HG02884 (cell line): ENCODE measurements around the gene FOXN1.
"Not testable (repeated sequence)": the region's sequence is repeated elsewhere in the genome, so short reads cannot be mapped to it uniquely, and the experiment has no call there.

Source experiments
- ATAC-seq: cut with Tn5 transposase; IDR thresholded peaks from one replicate; pipeline ENCODE4 v1.9.1; 2021; ENCODE audit warnings: mild to moderate bottlenecking, moderate library complexity; ENCODE audit not compliant: unreplicated experiment

Gene FOXN1

DNA sequence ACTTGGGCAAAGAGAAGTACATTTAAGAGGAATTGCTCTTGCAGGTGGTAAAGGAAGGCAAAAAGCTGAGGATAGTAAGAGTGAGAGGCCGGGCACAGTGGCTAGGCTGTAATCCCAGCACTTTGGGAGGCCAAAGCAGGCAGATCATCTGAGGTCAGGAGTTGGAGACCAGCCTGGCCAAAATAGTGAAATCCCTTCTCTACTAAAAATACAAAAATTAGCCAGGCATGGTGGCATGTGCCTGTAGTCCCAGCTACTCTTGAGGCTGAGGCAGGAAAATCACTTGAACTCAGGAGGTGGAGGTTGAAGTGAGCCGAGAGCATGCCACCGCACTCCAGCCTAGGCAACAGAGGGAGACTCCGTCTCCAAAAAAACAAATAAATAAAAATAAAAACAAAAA is 16.1 kb downstream of the FOXN1 start:
- not testable (repeated sequence) for ATAC-seq

DNA sequence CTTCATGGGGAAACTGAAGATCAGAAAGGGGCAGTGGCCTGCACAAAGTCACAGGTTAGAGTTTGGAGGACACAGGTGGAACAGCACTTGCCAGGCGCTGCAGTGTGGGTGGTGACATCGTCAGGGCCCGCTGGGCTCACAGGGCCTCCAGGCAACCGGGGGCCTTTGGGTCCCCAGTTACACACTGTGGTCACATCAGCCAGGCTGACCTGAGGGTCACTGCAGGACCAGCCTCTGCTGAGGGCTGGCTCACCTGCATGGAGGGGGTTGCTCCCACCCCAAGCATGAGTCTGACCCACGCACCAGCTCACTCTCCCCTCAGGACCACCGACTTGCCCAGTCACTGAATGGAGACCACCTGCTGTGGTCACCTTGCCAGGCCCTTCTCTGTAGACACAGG is 17.0 kb downstream of the FOXN1 start:
- no peak for ATAC-seq

DNA sequence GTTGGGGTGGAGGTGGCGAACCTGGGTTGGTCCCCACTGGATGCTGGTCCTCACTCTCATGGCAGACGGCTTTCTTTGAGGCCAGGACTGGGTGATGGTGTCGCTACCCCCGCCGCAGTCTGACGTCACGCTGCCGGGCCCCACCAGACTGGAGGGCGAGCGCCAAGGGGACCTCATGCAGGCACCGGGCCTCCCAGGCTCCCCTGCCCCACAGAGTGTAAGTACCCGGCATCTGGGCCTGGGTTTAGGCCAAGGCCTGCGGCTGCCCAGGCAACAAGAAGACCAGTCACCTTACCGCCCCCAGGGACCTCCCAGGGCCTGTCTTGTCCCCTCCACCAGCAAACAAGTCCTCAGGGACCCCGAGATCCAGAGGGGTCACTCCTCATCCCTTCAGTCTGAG is 17.7 kb downstream of the FOXN1 start:
- ATAC-seq, result no peak

- ATAC-seq, result no peak
Observed at GRCh38 chr17:28524476-28525424, 18.6 kb downstream of the FOXN1 start.

GRCh38 chr17:28526381-28526780 is 20.2 kb downstream of the FOXN1 start:
- ATAC-seq, result no peak

DNA sequence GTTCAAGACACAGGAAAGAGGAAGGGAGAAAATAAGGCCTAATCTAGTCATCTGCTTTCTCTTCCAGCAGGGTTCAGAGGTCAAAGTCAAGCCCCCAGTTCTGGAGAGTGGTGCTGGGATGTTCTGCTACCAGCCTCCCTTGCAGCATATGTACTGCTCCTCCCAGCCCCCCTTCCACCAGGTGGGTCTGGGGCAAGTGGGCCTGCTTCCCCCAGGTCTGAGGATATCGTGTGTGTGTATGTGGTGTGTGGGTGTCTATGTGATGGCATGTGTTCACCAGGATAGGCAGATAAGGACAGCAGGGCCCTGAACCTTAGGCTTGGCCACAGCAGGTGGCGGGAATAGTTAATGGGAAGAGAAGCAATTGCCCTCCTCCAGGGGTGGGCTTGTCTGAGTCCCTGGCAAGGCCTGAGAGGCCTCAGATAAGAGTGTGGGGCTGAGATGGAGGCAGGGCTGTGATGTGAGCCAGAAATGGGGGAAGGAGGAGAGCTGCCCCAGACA is 21.1 kb downstream of the FOXN1 start:
- no peak for ATAC-seq

DNA sequence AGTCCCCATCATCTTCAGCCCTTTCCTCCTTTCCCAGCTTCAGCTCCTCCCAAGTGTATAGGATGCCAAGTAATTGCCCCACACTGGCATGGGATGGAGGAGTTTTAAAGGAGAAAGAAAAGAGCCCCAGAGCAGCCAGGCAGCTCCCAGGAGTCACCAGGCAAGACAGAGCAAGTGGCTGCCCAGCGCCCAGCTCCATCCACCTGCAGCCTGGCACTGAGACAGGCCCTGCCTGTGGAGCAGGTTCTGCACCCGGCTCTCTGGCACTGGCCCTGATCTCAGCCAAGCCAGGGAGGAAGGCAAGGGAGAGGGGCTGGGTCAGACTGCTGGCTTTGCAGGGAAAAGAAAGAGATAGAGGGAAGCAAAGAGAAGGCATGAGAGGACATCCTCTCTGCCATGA is 21.7 kb downstream of the FOXN1 start:
- no peak for ATAC-seq

GRCh38 chr17:28528327-28529012 is 22.3 kb downstream of the FOXN1 start:
- no peak for ATAC-seq

DNA sequence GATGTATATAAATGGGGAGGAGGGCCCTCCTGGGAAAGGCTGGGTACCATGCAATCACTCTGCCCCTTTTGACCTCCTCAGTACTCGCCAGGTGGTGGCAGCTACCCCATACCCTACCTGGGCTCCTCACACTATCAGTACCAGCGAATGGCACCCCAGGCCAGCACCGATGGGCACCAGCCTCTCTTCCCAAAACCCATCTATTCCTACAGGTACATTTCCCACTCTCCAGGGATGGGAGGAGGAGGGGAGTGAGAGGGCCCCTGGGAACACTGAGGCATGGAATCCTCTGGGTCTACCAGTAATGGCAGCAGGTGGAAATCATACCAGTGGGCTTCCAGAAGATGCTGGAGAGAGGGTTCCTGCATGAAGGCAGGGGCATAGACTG is 22.9 kb downstream of the FOXN1 start:
- ATAC-seq, result no peak

DNA sequence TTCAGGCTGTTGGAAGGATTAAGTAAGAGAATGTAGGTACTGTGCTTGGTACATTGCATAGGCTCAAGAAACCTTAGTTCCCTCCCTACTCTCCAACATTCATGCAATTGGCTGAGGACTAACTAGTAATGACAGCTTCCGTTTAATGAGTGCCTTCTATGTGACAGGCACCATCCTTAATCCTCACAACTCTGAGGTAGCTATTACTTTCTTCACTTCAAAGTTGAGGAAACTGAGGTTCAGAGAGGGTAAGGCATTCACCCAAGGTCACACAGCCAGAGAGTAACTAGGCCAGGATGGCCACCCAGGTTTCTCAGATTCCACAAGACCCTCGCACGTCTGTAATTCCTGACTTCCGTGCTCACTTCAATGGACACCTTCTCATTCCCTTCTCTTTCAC is 24.1 kb downstream of the FOXN1 start:
- no peak for ATAC-seq

- ATAC-seq, result no peak
Observed at GRCh38 chr17:28530926-28531325, 24.8 kb downstream of the FOXN1 start.

GRCh38 chr17:28532050-28532960 is 26.2 kb downstream of the FOXN1 start:
- ATAC-seq, result no peak

DNA sequence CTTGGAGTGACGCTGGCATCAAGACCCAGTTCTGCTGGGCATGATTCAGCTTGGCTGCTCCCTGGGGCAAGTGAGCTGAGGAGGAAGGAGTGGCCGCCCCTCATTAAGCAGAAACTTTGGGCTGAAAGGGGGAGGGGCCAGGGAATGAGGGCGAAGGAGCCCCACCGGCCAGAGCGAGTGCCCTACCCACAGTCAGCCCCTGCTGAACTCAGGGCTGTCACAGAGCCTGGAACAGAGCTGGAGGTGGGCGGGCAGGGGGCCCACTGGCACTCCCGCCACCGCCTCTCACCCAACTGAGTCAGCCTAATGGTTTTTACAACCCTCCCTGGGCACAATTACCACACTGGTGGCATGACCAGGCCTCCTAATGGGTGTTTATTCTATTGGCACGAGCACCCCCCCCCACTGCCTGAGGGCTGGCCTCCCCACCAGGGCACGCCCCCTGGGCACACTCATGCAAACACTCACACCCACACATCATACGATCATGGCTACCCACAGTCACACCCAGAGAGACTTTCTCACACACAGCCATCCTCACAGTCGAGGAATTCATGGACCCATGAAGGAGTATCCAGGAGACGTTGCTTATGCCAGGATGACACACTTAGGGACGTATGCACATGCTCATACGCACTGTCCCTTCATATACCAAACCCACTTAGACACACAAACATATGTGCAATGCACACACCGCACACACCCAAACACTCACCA is 27.1 kb downstream of the FOXN1 start:
- ATAC-seq, result no peak

DNA sequence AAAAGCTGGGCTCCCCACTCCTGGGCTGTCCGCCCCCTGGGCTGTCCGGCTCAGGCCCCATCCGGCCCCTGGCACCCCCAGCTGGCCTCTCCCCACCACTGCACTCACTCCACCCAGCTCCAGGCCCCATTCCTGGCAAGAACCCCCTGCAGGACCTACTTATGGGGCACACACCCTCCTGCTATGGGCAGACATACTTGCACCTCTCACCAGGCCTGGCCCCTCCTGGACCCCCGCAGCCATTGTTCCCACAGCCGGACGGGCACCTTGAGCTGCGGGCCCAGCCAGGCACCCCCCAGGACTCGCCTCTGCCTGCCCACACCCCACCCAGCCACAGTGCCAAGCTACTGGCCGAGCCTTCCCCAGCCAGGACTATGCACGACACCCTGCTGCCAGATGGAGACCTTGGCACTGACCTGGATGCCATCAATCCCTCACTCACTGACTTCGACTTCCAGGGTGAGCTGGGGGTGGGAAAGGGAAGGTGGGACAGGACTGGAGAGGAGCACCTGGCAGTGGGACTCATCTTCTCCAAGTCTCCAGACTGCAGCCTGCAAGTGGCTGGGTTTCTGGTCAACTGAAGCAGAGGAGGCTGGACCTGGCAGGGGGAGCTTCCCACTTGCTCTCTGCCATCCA is 28.7 kb downstream of the FOXN1 start:
- ATAC-seq, result no peak

DNA sequence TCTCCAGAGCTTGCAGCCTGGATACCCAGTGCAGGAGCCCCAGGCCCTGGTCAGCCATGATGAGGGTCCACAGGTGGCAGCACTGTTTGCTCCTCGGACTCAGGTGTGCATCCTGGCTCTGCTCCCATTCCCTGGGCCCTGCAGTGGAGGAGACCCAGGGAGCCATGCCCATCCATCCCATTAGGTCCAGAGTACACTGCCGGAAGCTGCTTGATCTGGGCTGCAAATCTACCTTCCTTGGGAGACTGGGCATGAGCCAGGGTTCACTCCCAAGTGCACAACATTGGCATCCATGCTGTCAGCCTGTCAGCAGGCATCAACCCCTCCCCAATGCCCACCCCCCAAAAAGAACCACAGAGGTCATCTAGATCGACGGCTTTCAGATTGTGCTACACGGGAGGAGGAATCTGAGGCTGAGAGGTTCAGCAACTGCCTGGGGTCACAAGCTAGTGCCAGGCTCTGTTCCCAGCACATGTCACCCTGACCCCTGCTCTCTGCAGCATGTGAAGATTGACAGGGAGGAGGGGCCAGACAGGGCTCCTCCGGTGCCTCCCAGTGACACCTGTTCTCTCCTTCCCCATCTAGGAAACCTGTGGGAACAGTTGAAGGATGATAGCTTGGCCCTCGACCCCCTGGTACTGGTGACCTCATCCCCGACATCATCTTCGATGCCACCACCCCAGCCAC is 30.5 kb downstream of the FOXN1 start:
- ATAC-seq, result no peak

- no peak for ATAC-seq
Observed at GRCh38 chr17:28537219-28537610, 31.1 kb downstream of the FOXN1 start.

DNA sequence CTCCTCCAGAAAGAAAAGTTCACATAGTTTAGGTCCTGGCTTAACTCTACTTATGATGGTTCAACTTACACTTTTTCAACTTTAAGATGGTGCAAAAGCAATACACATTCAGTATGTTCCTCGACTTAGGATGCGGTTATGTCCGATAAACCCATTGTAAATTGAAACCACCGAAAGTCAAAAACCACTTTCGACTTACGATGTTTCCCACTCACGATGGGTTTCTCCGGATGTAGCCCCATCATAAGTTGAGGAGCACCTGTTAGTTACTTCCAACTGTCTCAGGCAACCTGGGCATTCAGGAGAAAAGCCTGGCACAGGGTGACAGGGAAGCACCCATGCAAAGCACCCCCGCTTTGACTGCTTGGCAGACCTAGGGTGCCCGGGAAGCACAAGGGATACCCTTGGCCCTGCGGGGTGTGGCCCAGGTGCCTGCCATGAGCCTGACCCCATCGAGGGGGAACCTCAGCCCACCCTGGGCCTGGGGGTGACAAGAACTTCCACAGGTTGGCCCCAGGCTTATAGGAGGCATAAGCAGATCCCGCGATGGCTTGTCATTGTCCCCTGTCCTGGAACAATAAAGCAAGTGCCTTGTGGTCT is 32.2 kb downstream of the FOXN1 start:
- no peak for ATAC-seq

DNA sequence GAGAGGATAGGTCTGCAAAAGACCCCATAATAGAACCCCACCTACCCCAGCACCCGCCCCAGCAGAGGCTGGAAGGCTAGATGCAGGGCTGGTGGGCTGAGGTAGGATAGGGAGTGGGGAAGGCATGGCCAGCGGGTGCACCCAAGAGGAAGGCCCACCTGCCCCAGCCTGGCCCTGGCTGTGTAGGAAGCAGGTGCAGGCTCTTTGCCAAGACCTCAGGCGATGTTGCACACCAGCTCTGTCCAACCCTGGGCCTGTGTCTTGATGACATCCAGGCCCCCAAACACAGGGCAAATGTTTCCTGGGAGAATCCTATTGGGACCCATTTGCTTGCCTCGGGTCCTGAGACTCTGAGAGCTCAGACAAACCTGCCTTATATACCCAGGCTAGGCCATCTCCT is 34.1 kb downstream of the FOXN1 start:
- no peak for ATAC-seq

GRCh38 chr17:28541439-28541838 is 35.3 kb downstream of the FOXN1 start:
- ATAC-seq, result no peak
